Glutamatergic neuron (in vitro differentiated cells): ENCODE data around the gene RNF13. TPM values are rescaled to one million over a fixed set of nuclear protein-coding genes. Genes with fewer than 3 reads are reported as not detected.

ENCODE experiments used
- DNase-seq: peaks from one replicate; pipeline ENCODE4 v3.0.0; 2022
- H3K27ac Mint-ChIP-seq: one replicate; pipeline ENCODE4 v1.8.0; 2020; ENCODE audit warnings: mild to moderate bottlenecking, mixed read lengths, inconsistent platforms; ENCODE audit not compliant: unreplicated experiment
- H3K27me3 Mint-ChIP-seq: one replicate; pipeline ENCODE4 v1.8.0; 2020; ENCODE audit warnings: mild to moderate bottlenecking, moderate library complexity, mixed read lengths, inconsistent platforms; ENCODE audit not compliant: unreplicated experiment
- H3K36me3 Mint-ChIP-seq: one replicate; pipeline ENCODE4 v1.8.0; 2020; ENCODE audit warnings: mild to moderate bottlenecking, mixed read lengths, inconsistent platforms; ENCODE audit not compliant: unreplicated experiment
- H3K4me1 Mint-ChIP-seq: one replicate; pipeline ENCODE4 v1.8.0; 2020; ENCODE audit warnings: mild to moderate bottlenecking, low read depth, mixed read lengths, inconsistent platforms; ENCODE audit not compliant: unreplicated experiment
- H3K4me3 Mint-ChIP-seq: one replicate; pipeline ENCODE4 v1.8.0; 2020; ENCODE audit warnings: mild to moderate bottlenecking, mixed read lengths, inconsistent platforms; ENCODE audit not compliant: unreplicated experiment
- H3K9me3 Mint-ChIP-seq: one replicate; pipeline ENCODE4 v1.8.0; 2020; ENCODE audit warnings: mild to moderate bottlenecking, moderate library complexity, mixed read lengths, inconsistent platforms; ENCODE audit not compliant: unreplicated experiment
- total RNA-seq: library from RNA; stranded (reverse); fragmentation: NEBNext Ultra II Directional; extraction: Animal tissue kit (Norgen Biotek cat#: 25700); gene quantifications from one replicate; pipeline ENCODE4 v1.2.1, GENCODE V29; 2021; ENCODE audit not compliant: unreplicated experiment
- TF ChIP-seq, protein P1 (sequence below): fragments of 200-600 bp; sonication (generic); IDR thresholded peaks from one replicate; pipeline ENCODE4 v1.5.0; 2021; ENCODE audit not compliant: partially characterized antibody, unreplicated experiment

The RNF13 gene
- total RNA-seq, 1 donor from 2014 or later: 29.0 TPM

DNA sequence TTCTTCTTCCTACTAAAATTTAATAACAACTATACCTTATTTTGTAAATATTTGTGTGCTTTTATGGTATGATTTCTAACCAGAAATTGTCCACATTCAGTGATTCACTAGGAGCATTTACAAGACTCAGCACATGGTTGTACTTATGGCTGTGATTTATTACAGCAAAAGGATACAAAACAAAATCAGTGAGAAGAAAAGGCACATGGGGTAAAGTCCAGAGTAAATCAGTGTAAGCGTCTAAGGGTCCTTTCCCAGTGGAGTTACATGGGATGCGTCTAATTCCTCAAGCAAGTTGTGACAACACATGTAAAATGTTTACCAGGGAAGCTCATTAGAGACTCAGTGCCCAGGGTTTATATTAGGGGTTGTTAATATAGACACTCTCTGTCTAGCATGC, 31.1 kb downstream of the RNF13 start:
- no peak overlapping the region for H3K4me3 Mint-ChIP-seq
- no peaks in the 10 kb centered on the region for H3K27me3 Mint-ChIP-seq
- no peak for DNase-seq
- H3K27ac Mint-ChIP-seq: no peak overlapping the region
- TF ChIP-seq, protein P1, sequence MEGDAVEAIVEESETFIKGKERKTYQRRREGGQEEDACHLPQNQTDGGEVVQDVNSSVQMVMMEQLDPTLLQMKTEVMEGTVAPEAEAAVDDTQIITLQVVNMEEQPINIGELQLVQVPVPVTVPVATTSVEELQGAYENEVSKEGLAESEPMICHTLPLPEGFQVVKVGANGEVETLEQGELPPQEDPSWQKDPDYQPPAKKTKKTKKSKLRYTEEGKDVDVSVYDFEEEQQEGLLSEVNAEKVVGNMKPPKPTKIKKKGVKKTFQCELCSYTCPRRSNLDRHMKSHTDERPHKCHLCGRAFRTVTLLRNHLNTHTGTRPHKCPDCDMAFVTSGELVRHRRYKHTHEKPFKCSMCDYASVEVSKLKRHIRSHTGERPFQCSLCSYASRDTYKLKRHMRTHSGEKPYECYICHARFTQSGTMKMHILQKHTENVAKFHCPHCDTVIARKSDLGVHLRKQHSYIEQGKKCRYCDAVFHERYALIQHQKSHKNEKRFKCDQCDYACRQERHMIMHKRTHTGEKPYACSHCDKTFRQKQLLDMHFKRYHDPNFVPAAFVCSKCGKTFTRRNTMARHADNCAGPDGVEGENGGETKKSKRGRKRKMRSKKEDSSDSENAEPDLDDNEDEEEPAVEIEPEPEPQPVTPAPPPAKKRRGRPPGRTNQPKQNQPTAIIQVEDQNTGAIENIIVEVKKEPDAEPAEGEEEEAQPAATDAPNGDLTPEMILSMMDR: no peak
- H3K36me3 Mint-ChIP-seq: peaks cover 5% of the 10 kb centered on the region
- H3K4me1 Mint-ChIP-seq: no peaks in the 10 kb centered on the region
- peaks cover 4% of the 10 kb centered on the region for H3K9me3 Mint-ChIP-seq

DNA sequence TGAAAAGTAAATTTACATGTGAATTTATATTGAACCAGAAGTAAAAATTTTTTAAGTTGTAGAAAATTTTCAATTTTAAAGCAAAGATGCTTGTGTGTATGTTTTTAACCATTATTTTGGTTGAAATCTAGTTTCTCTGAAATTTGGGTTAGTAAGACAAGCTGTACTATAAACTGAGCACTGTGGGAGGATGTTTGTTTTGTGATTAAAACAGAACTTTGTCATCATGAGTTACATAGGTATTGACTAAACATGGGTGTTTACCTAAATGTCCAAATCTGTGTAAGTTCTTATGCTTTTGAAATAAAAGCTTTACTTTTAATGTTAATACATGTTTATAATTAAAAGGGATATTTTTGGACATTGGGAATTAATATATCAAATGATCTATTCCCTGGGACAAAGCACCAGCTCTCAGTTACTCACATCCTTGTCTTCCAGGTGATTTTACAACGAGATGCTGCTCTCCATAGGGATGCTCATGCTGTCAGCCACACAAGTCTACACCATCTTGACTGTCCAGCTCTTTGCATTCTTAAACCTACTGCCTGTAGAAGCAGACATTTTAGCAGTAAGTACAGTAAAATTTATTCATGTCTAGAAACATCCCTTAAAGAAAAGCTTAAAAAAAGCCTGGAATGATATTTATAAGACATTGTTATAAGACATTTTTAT, 32.7 kb downstream of the RNF13 start:
- H3K27ac Mint-ChIP-seq: no peak overlapping the region
- TF ChIP-seq, protein P1: no peak
- DNase-seq: no peak
- no peaks in the 10 kb centered on the region for H3K9me3 Mint-ChIP-seq
- H3K4me3 Mint-ChIP-seq: no peak overlapping the region
- H3K4me1 Mint-ChIP-seq: no peaks in the 10 kb centered on the region
- H3K36me3 Mint-ChIP-seq: no peaks in the 10 kb centered on the region
- H3K27me3 Mint-ChIP-seq: no peaks in the 10 kb centered on the region

DNA sequence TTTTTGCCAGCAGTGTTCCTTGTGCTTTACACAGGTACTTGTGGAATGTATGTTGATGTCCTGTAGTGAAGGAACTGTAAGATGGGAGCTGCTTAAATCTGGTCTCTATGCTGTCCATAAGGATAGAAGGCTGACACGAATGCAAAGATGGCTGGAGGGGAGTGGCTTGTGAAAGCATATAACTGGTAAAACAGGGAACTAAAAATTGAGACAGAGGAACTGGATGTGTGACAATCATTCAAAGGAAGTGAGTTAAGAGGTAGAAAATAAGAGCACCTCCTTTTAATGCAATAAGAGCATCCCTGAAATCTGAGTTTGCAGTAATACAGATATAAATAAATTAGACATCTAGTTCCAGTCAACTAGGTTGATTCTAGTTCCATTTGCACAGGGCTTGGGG, 35.2 kb downstream of the RNF13 start:
- no peak overlapping the region for H3K27ac Mint-ChIP-seq
- TF ChIP-seq, protein P1: no peak

DNA sequence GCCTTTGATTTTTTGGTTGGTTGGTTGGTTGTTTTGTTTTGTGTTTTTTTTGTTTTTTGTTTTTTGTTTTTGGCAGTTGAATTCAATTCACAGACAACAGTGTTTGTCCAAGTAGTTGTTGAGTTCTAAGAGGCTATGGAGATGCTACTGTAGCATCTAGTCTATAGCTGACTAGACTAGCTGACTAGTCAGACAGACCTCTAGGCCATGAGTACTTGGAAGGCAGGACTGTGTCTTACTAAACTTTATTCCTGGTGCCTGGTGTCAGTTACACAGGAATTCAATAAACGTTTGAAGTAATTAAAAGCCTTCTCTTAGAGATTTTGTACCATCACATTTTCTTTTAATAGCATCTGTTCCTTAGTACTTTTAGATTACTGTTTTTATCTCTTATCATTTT, 35.7 kb downstream of the RNF13 start:
- TF ChIP-seq, protein P1: no peak

More for the DNA sequence above, 35.2 kb downstream of the RNF13 start:
- no peaks in the 10 kb centered on the region for H3K9me3 Mint-ChIP-seq
- H3K36me3 Mint-ChIP-seq: no peaks in the 10 kb centered on the region
- no peaks in the 10 kb centered on the region for H3K4me1 Mint-ChIP-seq
- H3K27me3 Mint-ChIP-seq: no peaks in the 10 kb centered on the region
- no peak overlapping the region for H3K4me3 Mint-ChIP-seq
- no peak for DNase-seq

DNA sequence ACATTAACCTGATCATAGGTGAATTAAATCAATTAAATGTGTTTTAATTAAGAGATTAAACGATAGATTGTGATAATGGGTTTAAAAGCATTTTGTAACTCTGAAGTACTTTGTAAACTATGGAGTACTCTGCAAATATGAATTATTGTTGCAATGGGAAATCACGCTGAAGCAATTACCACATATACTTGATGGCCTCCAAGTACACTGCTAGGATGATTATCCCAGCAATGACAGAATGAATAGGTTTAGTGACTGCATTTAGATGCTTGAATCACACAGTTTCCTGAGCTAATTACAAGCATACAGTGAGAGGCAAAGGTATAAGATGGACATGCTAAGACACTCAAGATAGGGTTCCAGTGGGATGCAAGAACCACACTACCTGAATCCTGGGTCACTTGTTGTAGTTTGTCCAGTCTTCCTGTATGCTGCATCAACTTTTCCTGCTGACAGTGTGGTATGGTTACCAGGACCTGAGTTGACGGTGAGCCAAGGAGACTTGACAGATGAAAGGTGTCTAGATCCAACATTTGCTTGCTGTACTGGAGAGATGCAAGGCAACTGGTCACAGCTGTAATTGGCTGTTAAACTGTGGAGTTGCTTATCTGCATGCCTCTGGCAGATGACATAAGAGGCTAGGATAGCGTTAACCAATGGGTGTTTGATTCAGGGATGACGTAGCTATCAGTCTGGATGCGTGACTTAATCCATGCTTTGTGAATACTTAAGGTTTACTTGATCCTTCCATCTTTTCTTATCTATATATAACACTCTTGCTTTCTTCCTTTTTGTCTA, 38.0 kb downstream of the RNF13 start:
- Mint-ChIP-seq H3K9me3 (no peaks in the 10 kb centered on the region), H3K27me3 (no peaks in the 10 kb centered on the region), H3K4me1 (no peaks in the 10 kb centered on the region), H3K4me3 (no peak overlapping the region), H3K27ac (no peak overlapping the region), H3K36me3 (no peaks in the 10 kb centered on the region)
- TF ChIP-seq, protein P1: no peak
- no peak for DNase-seq

More for the DNA sequence above, 35.7 kb downstream of the RNF13 start:
- Mint-ChIP-seq H3K27me3 (no peaks in the 10 kb centered on the region), H3K36me3 (no peaks in the 10 kb centered on the region), H3K27ac (no peak overlapping the region), H3K4me3 (no peak overlapping the region), H3K9me3 (no peaks in the 10 kb centered on the region), H3K4me1 (no peaks in the 10 kb centered on the region)
- DNase-seq: no peak
